Naive thymus-derived CD8-positive, alpha-beta T cell (primary cell): ENCODE data around the gene WWC2. TPM values are rescaled to one million over a fixed set of nuclear protein-coding genes. Genes with fewer than 3 reads are reported as not detected.
"Not testable (repeated sequence)": the region's sequence is repeated elsewhere in the genome, so short reads cannot be mapped to it uniquely, and the experiment has no call there.

ENCODE experiments used
- ATAC-seq, 2 donors: fragments of 150-1000 bp; cut with Tn5 transposase in 1 of 2; sonication (Bioruptor Pico), chemical (Tn5 transposase) in 1 of 2; 1 replicate in 1 of 2; 2 replicates in 1 of 2; pipeline ENCODE4 v1.10.0; 2021; ENCODE audit warnings: mild to moderate bottlenecking in 2 of 2, moderate library complexity in 2 of 2
- POLR2A ChIA-PET: fragments of 350-600 bp; sonication (Branson Sonifier 250); formaldehyde crosslinking; loops from one replicate; lab custom pipeline; 2021; ENCODE audit warnings: antibody characterized with exemption; lab: Charles Lee
- DNase-seq, 10 donors: peaks; one replicate each; pipeline versions ENCODE4 v3.0.0 to v3.0.0-alpha.2; 2020 to 2022
- H3K27ac Mint-ChIP-seq, 10 donors: one replicate each; pipeline ENCODE4 v1.8.0; 2020 to 2022; ENCODE audit warnings: mild to moderate bottlenecking in 10 of 10, mixed read lengths in 10 of 10, moderate library complexity in 4 of 10, inconsistent platforms in 1 of 10
- H3K27me3 Mint-ChIP-seq, 5 donors: one replicate each; pipeline ENCODE4 v1.8.0; 2021 to 2022; ENCODE audit warnings: mixed read lengths in 5 of 5
- H3K36me3 Mint-ChIP-seq, 3 donors: one replicate each; pipeline ENCODE4 v1.8.0; 2020 to 2022; ENCODE audit warnings: mixed read lengths in 3 of 3, mild to moderate bottlenecking in 2 of 3, inconsistent platforms in 1 of 3
- H3K4me1 Mint-ChIP-seq, 4 donors: one replicate each; pipeline ENCODE4 v1.8.0; 2021 to 2022; ENCODE audit warnings: mixed read lengths in 4 of 4
- H3K4me3 Mint-ChIP-seq, 10 donors: one replicate each; pipeline ENCODE4 v1.8.0; 2020 to 2022; ENCODE audit warnings: mild to moderate bottlenecking in 10 of 10, mixed read lengths in 10 of 10, moderate library complexity in 6 of 10, inconsistent platforms in 1 of 10
- H3K9me3 Mint-ChIP-seq, 9 donors: one replicate each; pipeline ENCODE4 v1.8.0; 2020 to 2022; ENCODE audit warnings: mixed read lengths in 9 of 9, mild to moderate bottlenecking in 3 of 9, inconsistent platforms in 1 of 9, moderate library complexity in 1 of 9
- polyA plus RNA-seq, 3 donors: library from polyadenylated mRNA; unstranded; fragments of 300-500 nt; fragmentation: Illumina TruSeq; gene quantifications; one replicate each; pipeline ENCODE4 v1.2.3, GENCODE V29; 2021
- total RNA-seq, 8 experiments: library from RNA in 2 of 8; stranded (reverse) in 2 of 8; gene quantifications; one replicate each; pipeline ENCODE4 v1.2.3 and lab custom pipeline; 2021 to 2026

Gene WWC2
- total and polyA plus RNA-seq, 5 experiments from 2014 or later, result 0.59 to 8.0 (median 1.0) TPM

GRCh38 chr4:183149616-183150539 is 50.8 kb downstream of the WWC2 start:
- DNase-seq (no peak), ATAC-seq (no peak)
- Mint-ChIP-seq H3K36me3 (no peaks in the 10 kb centered on the region), H3K4me3 (no peak overlapping the region), H3K27me3 (peaks cover 0 to 3% (median 0%) of the 10 kb centered on the region in 5 donors), H3K4me1 (peaks cover 0 to 6% (median 0%) of the 10 kb centered on the region in 4 donors), H3K9me3 (no peaks in the 10 kb centered on the region), H3K27ac (no peak overlapping the region)
- POLR2A ChIA-PET, result no interaction called here

- POLR2A ChIA-PET, H3K4me3 Mint-ChIP-seq, ATAC-seq, DNase-seq, H3K9me3 Mint-ChIP-seq, H3K36me3 Mint-ChIP-seq, H3K4me1 Mint-ChIP-seq, H3K27ac Mint-ChIP-seq, H3K27me3 Mint-ChIP-seq: not testable (repeated sequence)
These were observed 51.6 kb downstream of the WWC2 start for GRCh38 chr4:183150664-183151063.

- not testable (repeated sequence) for H3K9me3 Mint-ChIP-seq, H3K27ac Mint-ChIP-seq, ATAC-seq
These were observed 53.2 kb downstream of the WWC2 start for GRCh38 chr4:183152232-183152631.

DNA sequence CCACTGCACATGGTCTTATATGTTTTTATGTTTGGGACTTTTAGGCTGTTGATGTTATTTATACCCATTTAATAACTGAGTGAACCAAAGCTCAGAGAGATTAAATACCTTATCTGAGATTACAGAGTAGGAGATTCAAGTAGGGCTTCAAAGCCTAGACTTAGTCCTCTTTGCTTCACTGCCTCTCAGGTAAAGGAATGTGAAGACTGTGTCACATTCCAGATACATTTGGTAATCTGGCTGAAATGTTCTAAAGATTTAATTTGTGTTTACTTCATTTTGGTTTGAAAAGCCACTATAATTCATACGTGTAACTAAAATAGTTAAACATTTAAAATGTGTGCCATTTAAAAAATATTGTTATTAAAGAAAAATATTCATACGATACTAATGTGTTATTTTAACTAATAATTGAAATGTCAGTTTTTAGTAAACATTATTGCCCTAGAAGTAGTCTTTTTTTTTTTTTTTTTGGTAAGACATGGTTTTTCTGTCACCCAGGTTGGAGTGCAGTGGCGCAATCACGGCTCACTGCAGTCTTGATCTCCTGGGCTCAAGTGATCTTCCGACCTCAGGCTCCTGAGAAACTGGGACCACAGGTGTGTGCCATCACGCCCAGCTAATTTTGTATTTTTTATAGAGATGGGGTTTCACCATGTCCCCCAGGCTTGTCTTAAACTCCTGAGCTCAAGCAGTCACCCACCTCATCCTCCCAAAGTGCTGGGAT is 54.3 kb downstream of the WWC2 start:
- H3K9me3 Mint-ChIP-seq, result peaks cover 0 to 2% (median 0%) of the 10 kb centered on the region in 9 donors
- DNase-seq, result no peak
- peaks cover 0 to 5% (median 2%) of the 10 kb centered on the region in 3 donors for H3K36me3 Mint-ChIP-seq
- POLR2A ChIA-PET, result no interaction called here
- peaks cover 0 to 5% (median 0%) of the 10 kb centered on the region in 5 donors for H3K27me3 Mint-ChIP-seq
- ATAC-seq, result no peak
- no peak overlapping the region for H3K4me3 Mint-ChIP-seq
- H3K4me1 Mint-ChIP-seq, result peaks cover 0 to 5% (median 0%) of the 10 kb centered on the region in 4 donors
- H3K27ac Mint-ChIP-seq, result no peak overlapping the region

More at GRCh38 chr4:183152232-183152631, 53.2 kb downstream of the WWC2 start:
- H3K36me3 Mint-ChIP-seq, H3K4me3 Mint-ChIP-seq, POLR2A ChIA-PET, DNase-seq, H3K4me1 Mint-ChIP-seq, H3K27me3 Mint-ChIP-seq: not testable (repeated sequence)

DNA sequence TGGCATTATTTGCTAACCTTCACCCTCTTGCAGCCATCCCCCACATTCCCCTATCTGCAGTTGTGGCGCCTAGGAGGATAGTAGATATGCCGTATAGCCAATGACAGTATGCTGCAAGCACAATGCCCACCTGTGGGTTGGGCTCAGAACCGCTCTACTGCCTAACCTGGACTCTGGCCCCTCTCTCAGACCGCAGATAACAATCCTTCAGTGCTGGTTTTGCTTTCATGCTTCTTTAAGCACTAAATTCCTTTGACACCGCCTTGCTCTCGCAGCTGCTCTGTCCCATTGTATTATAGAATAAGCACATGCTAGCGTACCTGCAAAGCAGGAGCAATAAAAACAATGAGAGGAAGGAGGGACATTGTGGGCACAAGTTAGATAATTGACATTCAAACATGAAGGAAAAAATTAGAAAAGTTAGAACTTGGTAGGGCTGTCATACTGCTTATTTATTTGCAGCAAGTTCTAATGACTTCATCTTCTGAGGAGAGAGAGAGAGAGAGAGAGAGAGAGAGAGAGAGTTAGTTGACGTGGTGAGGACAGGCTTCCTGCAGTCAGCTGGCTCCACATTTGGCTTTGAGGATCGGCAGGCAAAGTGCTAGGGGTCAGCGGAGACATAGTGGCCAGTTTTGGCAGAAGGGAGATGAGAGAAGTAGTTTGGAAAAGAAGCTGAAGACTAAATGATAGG is 55.8 kb downstream of the WWC2 start:
- Mint-ChIP-seq H3K4me3 (no peak overlapping the region), H3K27me3 (peaks cover 0 to 5% (median 0%) of the 10 kb centered on the region in 5 donors)
- POLR2A ChIA-PET, result no interaction called here

GRCh38 chr4:183155450-183156184 is 56.6 kb downstream of the WWC2 start:
- DNase-seq (no peak), ATAC-seq (no peak)
- Mint-ChIP-seq H3K4me3 (no peak overlapping the region), H3K27ac (peak overlapping the region in 1 of 10 donors; percentile 50), H3K27me3 (peaks cover 0 to 5% (median 0%) of the 10 kb centered on the region in 5 donors), H3K4me1 (peaks cover 0 to 7% (median 0%) of the 10 kb centered on the region in 4 donors), H3K36me3 (peaks cover 0 to 5% (median 2%) of the 10 kb centered on the region in 3 donors), H3K9me3 (peaks cover 0 to 2% (median 0%) of the 10 kb centered on the region in 9 donors)
- POLR2A ChIA-PET, result no interaction called here

More for the DNA sequence above, 55.8 kb downstream of the WWC2 start:
- H3K9me3 Mint-ChIP-seq, result peaks cover 0 to 2% (median 0%) of the 10 kb centered on the region in 9 donors
- DNase-seq (no peak), ATAC-seq (no peak)
- peaks cover 0 to 5% (median 0%) of the 10 kb centered on the region in 4 donors for H3K4me1 Mint-ChIP-seq
- H3K27ac Mint-ChIP-seq, result no peak overlapping the region
- H3K36me3 Mint-ChIP-seq, result peaks cover 0 to 5% (median 2%) of the 10 kb centered on the region in 3 donors

DNA sequence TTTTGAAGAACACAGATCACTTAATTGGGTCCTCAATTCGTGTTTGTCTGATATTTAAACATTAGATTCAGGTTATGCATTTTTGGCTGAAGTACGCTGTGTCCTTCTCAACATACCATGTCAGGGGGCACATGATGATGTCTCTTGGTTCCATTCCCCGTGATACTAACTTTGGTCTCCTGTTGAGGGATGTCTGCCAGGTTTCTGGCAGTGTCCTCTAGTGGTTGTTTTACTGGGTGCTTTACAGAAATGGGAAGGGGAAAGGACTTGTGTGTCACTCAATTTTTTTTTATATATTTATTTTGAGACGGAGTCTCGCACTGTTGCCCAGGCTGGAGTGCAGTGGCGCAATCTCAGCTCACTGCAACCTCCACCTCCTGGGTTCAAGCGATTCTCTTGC is 58.2 kb downstream of the WWC2 start:
- ATAC-seq (no peak), DNase-seq (no peak)
- H3K4me1 Mint-ChIP-seq, result peaks cover 0 to 8% (median 0%) of the 10 kb centered on the region in 4 donors
- peaks cover 0 to 2% (median 0%) of the 10 kb centered on the region in 9 donors for H3K9me3 Mint-ChIP-seq
- H3K27me3 Mint-ChIP-seq, result peaks cover 0 to 5% (median 0%) of the 10 kb centered on the region in 5 donors
- H3K27ac Mint-ChIP-seq, result no peak overlapping the region
- no peak overlapping the region for H3K4me3 Mint-ChIP-seq
- POLR2A ChIA-PET, result no interaction called here
- H3K36me3 Mint-ChIP-seq, result peaks cover 0 to 5% (median 2%) of the 10 kb centered on the region in 3 donors

GRCh38 chr4:183158062-183158461 is 59.0 kb downstream of the WWC2 start:
- ATAC-seq (no peak), DNase-seq (no peak)
- peaks cover 0 to 5% (median 2%) of the 10 kb centered on the region in 3 donors for H3K36me3 Mint-ChIP-seq
- POLR2A ChIA-PET, result no interaction called here
- peaks cover 0 to 5% (median 0%) of the 10 kb centered on the region in 5 donors for H3K27me3 Mint-ChIP-seq
- peaks cover 0 to 8% (median 4%) of the 10 kb centered on the region in 4 donors for H3K4me1 Mint-ChIP-seq
- H3K4me3 Mint-ChIP-seq, result no peak overlapping the region
- no peak overlapping the region for H3K27ac Mint-ChIP-seq
- peaks cover 0 to 2% (median 0%) of the 10 kb centered on the region in 9 donors for H3K9me3 Mint-ChIP-seq

- DNase-seq (no peak), ATAC-seq (no peak)
- H3K4me1 Mint-ChIP-seq, result peaks cover 2 to 18% (median 6%) of the 10 kb centered on the region in 4 donors
- POLR2A ChIA-PET, result no interaction called here
- peaks cover 0 to 2% (median 0%) of the 10 kb centered on the region in 9 donors for H3K9me3 Mint-ChIP-seq
- H3K4me3 Mint-ChIP-seq, result no peak overlapping the region
- peaks cover 0 to 4% (median 2%) of the 10 kb centered on the region in 3 donors for H3K36me3 Mint-ChIP-seq
- no peak overlapping the region for H3K27ac Mint-ChIP-seq
- H3K27me3 Mint-ChIP-seq, result peaks cover 0 to 4% (median 0%) of the 10 kb centered on the region in 5 donors
These were observed 62.6 kb downstream of the WWC2 start for GRCh38 chr4:183161630-183162029.

DNA sequence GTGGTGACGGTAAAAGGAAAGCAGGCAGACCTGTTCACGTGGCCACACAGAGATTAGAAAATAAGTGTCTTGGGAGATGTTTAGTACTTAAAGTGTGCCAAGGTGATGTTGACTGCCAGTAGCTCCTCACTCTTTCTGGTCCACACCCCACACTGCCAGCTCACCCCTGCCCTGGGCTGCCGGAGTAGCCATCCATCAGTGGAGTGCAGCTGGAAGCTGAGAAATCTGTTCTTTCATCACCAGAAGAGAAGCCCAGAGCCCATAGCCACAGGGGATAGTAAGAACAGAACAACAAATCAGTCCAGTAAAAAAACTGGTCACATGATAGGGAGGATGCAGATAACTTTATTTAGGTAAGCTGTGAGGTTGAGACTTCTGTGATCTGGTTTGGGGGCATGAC is 64.1 kb downstream of the WWC2 start:
- Mint-ChIP-seq H3K36me3 (peaks cover 0 to 5% (median 0%) of the 10 kb centered on the region in 3 donors), H3K27ac (no peak overlapping the region), H3K4me1 (peaks cover 2 to 18% (median 5%) of the 10 kb centered on the region in 4 donors), H3K27me3 (peaks cover 0 to 3% (median 1%) of the 10 kb centered on the region in 5 donors), H3K4me3 (no peak overlapping the region), H3K9me3 (no peaks in the 10 kb centered on the region)
- no peak for DNase-seq
- no peak for ATAC-seq
- POLR2A ChIA-PET, result no interaction called here

- Mint-ChIP-seq H3K27me3 (peaks cover 0 to 3% (median 1%) of the 10 kb centered on the region in 5 donors), H3K27ac (peak overlapping the region in 1 of 10 donors; percentile 60), H3K36me3 (peaks cover 0 to 5% (median 0%) of the 10 kb centered on the region in 3 donors), H3K4me1 (peaks cover 2 to 18% (median 5%) of the 10 kb centered on the region in 4 donors), H3K4me3 (no peak overlapping the region), H3K9me3 (no peaks in the 10 kb centered on the region)
- no peak for ATAC-seq
- POLR2A ChIA-PET, result no interaction called here
- no peak for DNase-seq
These were observed 65.9 kb downstream of the WWC2 start for GRCh38 chr4:183164963-183165362.
